Measurements from ENCODE around the gene DBN1.

DBN1 gene

GRCh38 chr5:177473443-177474001, at the start of gene DBN1:
Gene DBN1, minus strand, starts transcription at chr5:177473634. Its CDS starts 113 bp downstream, at chr5:177473521.
- DNase-seq (ENCODE audit: low read depth, low spot score): no peak

GRCh38 chr5:177520916-177521513, 47.6 kb upstream of the DBN1 start:
- no peak for DNase-seq (ENCODE audit: low read depth, low spot score)

GRCh38 chr5:177520271-177520670, 46.8 kb upstream of the DBN1 start:
- DNase-seq (ENCODE audit: low read depth, low spot score): no peak

GRCh38 chr5:177519463-177520235, 46.2 kb upstream of the DBN1 start:
- no peak for DNase-seq (ENCODE audit: low read depth, low spot score)

- DNase-seq (ENCODE audit: low read depth, low spot score): peak; percentile 98
Measured at GRCh38 chr5:177516601-177517568, 43.5 kb upstream of the DBN1 start, which contains the start of gene DDX41. Gene DDX41, minus strand, starts transcription at chr5:177516961. Its CDS starts 16 bp downstream, at chr5:177516945.

GRCh38 chr5:177515580-177515979, 42.1 kb upstream of the DBN1 start:
- no peak for DNase-seq (ENCODE audit: low read depth, low spot score)

GRCh38 chr5:177514541-177514940, 41.1 kb upstream of the DBN1 start:
- DNase-seq (ENCODE audit: low read depth, low spot score): no peak

- no peak for DNase-seq (ENCODE audit: low read depth, low spot score)
Measured at GRCh38 chr5:177513500-177513899, 40.1 kb upstream of the DBN1 start.

GRCh38 chr5:177512736-177513380, 39.4 kb upstream of the DBN1 start:
- no peak for DNase-seq (ENCODE audit: low read depth, low spot score)

GRCh38 chr5:177511796-177512675, 38.6 kb upstream of the DBN1 start:
- no peak for DNase-seq (ENCODE audit: low read depth, low spot score)

- DNase-seq (ENCODE audit: low read depth, low spot score): no peak
Measured at GRCh38 chr5:177511181-177511580, 37.7 kb upstream of the DBN1 start.

- no peak for DNase-seq (ENCODE audit: low read depth, low spot score)
Measured at GRCh38 chr5:177510567-177511053, 37.2 kb upstream of the DBN1 start.

- no peak for DNase-seq (ENCODE audit: low read depth, low spot score)
Measured at GRCh38 chr5:177509991-177510566, 36.6 kb upstream of the DBN1 start.

GRCh38 chr5:177509381-177509951, 36.0 kb upstream of the DBN1 start, which contains the start of gene DOK3:
Gene DOK3, minus strand, starts transcription at chr5:177509826. Its CDS starts 286 bp downstream, at chr5:177509540.
- DNase-seq (ENCODE audit: low read depth, low spot score): no peak

GRCh38 chr5:177508837-177509236, 35.4 kb upstream of the DBN1 start:
- DNase-seq (ENCODE audit: low read depth, low spot score): no peak

- DNase-seq (ENCODE audit: low read depth, low spot score): no peak
Measured at GRCh38 chr5:177508221-177508611, 34.8 kb upstream of the DBN1 start.

GRCh38 chr5:177507596-177508220, 34.3 kb upstream of the DBN1 start:
- DNase-seq (ENCODE audit: low read depth, low spot score): no peak

GRCh38 chr5:177507165-177507564, 33.7 kb upstream of the DBN1 start:
- no peak for DNase-seq (ENCODE audit: low read depth, low spot score)

- DNase-seq (ENCODE audit: low read depth, low spot score): no peak
Measured at GRCh38 chr5:177505075-177505474, 31.6 kb upstream of the DBN1 start.

Data from smooth muscle cell of the brain vasculature (primary cell).